GM12892 (cell line): ENCODE measurements around the gene PIK3R5.

Source experiments
- POLR2A ChIP-seq: IDR thresholded peaks from 2 replicates; pipeline ENCODE4 v1.6.1; 2011; ENCODE audit warnings: low read depth, low read length, control low read depth
- POLR2AphosphoS5 ChIP-seq: IDR thresholded peaks from 2 replicates; pipeline ENCODE4 v1.6.1; 2011; ENCODE audit warnings: low read depth, low read length, control low read depth
- TAF1 ChIP-seq: IDR thresholded peaks from 2 replicates; pipeline ENCODE4 v1.6.1; 2011; ENCODE audit warnings: low read depth, mild to moderate bottlenecking, control low read depth, low read length, borderline replicate concordance

- TF ChIP-seq TAF1, result no peak
- no peak for TF ChIP-seq POLR2A
- no peak for TF ChIP-seq POLR2AphosphoS5
These were observed 30.2 kb upstream of the PIK3R5 start for GRCh38 chr17:8995711-8996110.
